Measurements from ENCODE around the gene SMAD6.
"Not testable (repeated sequence)": the region's sequence is repeated elsewhere in the genome, so short reads cannot be mapped to it uniquely, and the experiment has no call there.

The SMAD6 gene

GRCh38 chr15:66825731-66826130 is 123.7 kb downstream of the SMAD6 start:
- no peak for TF ChIP-seq CTCF (IDR thresholded peaks at IDR 0.05; ENCODE audit: insufficient read depth, low read depth, low read length, missing control alignments)
- DNase-seq (ENCODE audit: low read depth) = no peak
- H3K4me3 ChIP-seq (ENCODE audit: low read length) = no peak overlapping the region

- no peak for DNase-seq (ENCODE audit: low read depth)
- no peak for TF ChIP-seq CTCF (IDR thresholded peaks at IDR 0.05; ENCODE audit: insufficient read depth, low read depth, low read length, missing control alignments)
- H3K4me3 ChIP-seq (ENCODE audit: low read length) = no peak overlapping the region
These were observed 124.5 kb downstream of the SMAD6 start for GRCh38 chr15:66826507-66826906.

DNA sequence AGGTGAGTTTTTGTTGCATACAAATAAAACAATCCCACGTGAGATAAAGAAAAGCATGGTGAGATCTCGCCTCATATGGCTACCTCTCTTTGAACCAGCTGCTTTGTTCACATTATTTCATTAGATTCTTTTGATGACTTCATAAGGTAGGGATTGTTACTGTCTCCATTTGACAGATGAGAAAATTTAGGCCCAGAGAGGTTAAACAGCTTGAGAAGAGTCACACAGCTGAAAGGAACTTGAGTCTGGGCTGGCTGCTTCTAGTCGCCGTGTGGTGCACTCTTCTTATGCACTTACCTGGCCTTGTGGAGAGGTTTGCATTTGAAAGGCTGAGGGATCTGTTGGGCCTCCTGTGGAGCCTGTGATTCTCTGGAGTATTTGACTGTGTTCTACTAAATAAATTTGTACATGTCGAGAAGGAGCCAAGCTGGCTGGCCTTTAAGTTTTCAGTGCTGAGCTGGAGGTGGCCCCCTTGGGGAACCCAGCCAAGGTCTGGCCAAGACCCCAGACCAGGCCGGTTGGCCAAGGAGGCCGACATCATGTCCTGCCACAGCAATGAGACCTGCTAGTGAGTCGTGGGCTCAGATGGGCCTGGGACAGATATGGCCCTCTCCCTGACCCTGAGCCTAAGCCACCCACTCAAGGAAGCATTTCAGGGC is 125.1 kb downstream of the SMAD6 start:
- no peak for TF ChIP-seq CTCF (IDR thresholded peaks at IDR 0.05; ENCODE audit: insufficient read depth, low read depth, low read length, missing control alignments)
- no peak for DNase-seq (ENCODE audit: low read depth)
- no peak overlapping the region for H3K4me3 ChIP-seq (ENCODE audit: low read length)

- no peak for TF ChIP-seq CTCF (IDR thresholded peaks at IDR 0.05; ENCODE audit: insufficient read depth, low read depth, low read length, missing control alignments)
- H3K4me3 ChIP-seq (ENCODE audit: low read length) = no peak overlapping the region
- DNase-seq (ENCODE audit: low read depth) = no peak
These were observed 125.6 kb downstream of the SMAD6 start for GRCh38 chr15:66827698-66828055.

- not testable (repeated sequence) for DNase-seq (ENCODE audit: low read depth); H3K4me3 ChIP-seq (ENCODE audit: low read length)
These were observed 126.9 kb downstream of the SMAD6 start for GRCh38 chr15:66828817-66829541.

GRCh38 chr15:66829551-66830121 is 127.6 kb downstream of the SMAD6 start:
- DNase-seq (ENCODE audit: low read depth) = no peak
- TF ChIP-seq CTCF (IDR thresholded peaks at IDR 0.05; ENCODE audit: insufficient read depth, low read depth, low read length, missing control alignments) = no peak
- H3K4me3 ChIP-seq (ENCODE audit: low read length) = no peak overlapping the region

- TF ChIP-seq CTCF (IDR thresholded peaks at IDR 0.05; ENCODE audit: insufficient read depth, low read depth, low read length, missing control alignments) = no peak
- H3K4me3 ChIP-seq (ENCODE audit: low read length) = no peak overlapping the region
- peak; percentile 93 for DNase-seq (ENCODE audit: low read depth)
These were observed 128.3 kb downstream of the SMAD6 start for GRCh38 chr15:66830358-66830757.
